HCT116 (cell line): Measurements from ENCODE around the gene PREP. TPM values are rescaled to one million over a fixed set of nuclear protein-coding genes. Genes with fewer than 3 reads are reported as not detected.

Source experiments
- ATAC-seq: fragments of 200-7000 bp; cut with Tn5 transposase; 2 replicates; pipeline ENCODE4 v1.9.1; 2020; ENCODE audit warnings: mild to moderate bottlenecking, moderate library complexity
- BruUV-seq: library from RNA; stranded (reverse); fragments of 400-500 nt; replicated peaks from 2 replicates; lab custom pipeline; 2021; lab: Mats Ljungman, UMichigan
- CTCF ChIA-PET: fragments of 300-600 bp; sonication (Branson Sonifier 250); formaldehyde crosslinking; loops from one replicate; lab custom pipeline; 2021; ENCODE audit warnings: antibody characterized with exemption; lab: Charles Lee
- POLR2A ChIA-PET: fragments of 300-600, 350-600 bp; sonication (Branson Sonifier 250); formaldehyde crosslinking; loops from one replicate; lab custom pipeline; 2021; ENCODE audit warnings: antibody characterized with exemption; lab: Charles Lee
- RAD21 ChIA-PET, 2 experiments: fragments of 300-600 bp; sonication (Branson Sonifier 250); formaldehyde crosslinking; loops; one replicate each; lab custom pipeline; 2023; ENCODE audit warnings: low total read pairs in 2 of 2; ENCODE audit not compliant: uncharacterized antibody in 2 of 2, unreplicated experiment in 2 of 2, low non-redundant PET in 1 of 2; lab: Charles Lee
- DNase-seq: peaks from one replicate; pipeline ENCODE4 v3.0.0-alpha.2; 2010; ENCODE audit warnings: low read depth, low spot score
- H2AFZ ChIP-seq: fragments of 200-600 bp; shearing (Covaris generic), sonication (generic); 2 replicates; pipeline ENCODE4 v1.6.1; 2017; ENCODE audit warnings: low read depth, mixed run types, mixed read lengths, antibody characterized with exemption, low read length; ENCODE audit not compliant: poor library complexity, severe bottlenecking
- H3K27ac ChIP-seq: 2 replicates; pipeline ENCODE4 v1.5.1; 2012; ENCODE audit warnings: low read depth, low read length
- H3K27me3 ChIP-seq: fragments of 200-600 bp; sonication (generic); 2 replicates; pipeline ENCODE4 v1.6.1; 2016; ENCODE audit warnings: mixed run types, low read length, mixed read lengths; ENCODE audit not compliant: insufficient read depth
- H3K36me3 ChIP-seq, 2 experiments: fragments of 200-500 bp in 1 of 2; fragments of 200-600 bp in 1 of 2; sonication (Bioruptor generic) in 1 of 2; sonication (generic) in 1 of 2; 2 replicates each; pipeline versions ENCODE4 v1.5.1 to v1.6.1; 2014 to 2016; ENCODE audit warnings: low read length in 2 of 2, inconsistent platforms in 1 of 2, mixed read lengths in 1 of 2, mixed run types in 1 of 2; ENCODE audit not compliant: insufficient read depth in 2 of 2, control insufficient read depth in 1 of 2
- H3K4me1 ChIP-seq, 2 experiments: fragments of 200-600 bp in 1 of 2; sonication (generic) in 1 of 2; 2 replicates each; pipeline versions ENCODE4 v1.5.1 to v1.6.1; 2012 to 2017; ENCODE audit warnings: low read length in 2 of 2, inconsistent platforms in 1 of 2, mild to moderate bottlenecking in 1 of 2, mixed read lengths in 1 of 2, mixed run types in 1 of 2, moderate library complexity in 1 of 2; ENCODE audit not compliant: insufficient read depth in 2 of 2, control insufficient read depth in 1 of 2
- H3K4me2 ChIP-seq: fragments of 200-600 bp; sonication (generic); 2 replicates; pipeline ENCODE4 v1.6.1; 2017; ENCODE audit warnings: mixed run types, low read length, mixed read lengths
- H3K4me3 ChIP-seq, 2 experiments: fragments of 200-600 bp in 1 of 2; sonication (generic) in 1 of 2; replicated peaks in 1 of 2; 2 replicates each; pipeline ENCODE4 v1.5.1; 2011 to 2016; ENCODE audit warnings: low read length in 2 of 2, control low read depth in 1 of 2, low read depth in 1 of 2, mild to moderate bottlenecking in 1 of 2, mixed read lengths in 1 of 2, mixed run types in 1 of 2
- H3K79me2 ChIP-seq: fragments of 200-600 bp; sonication (generic); 2 replicates; pipeline ENCODE4 v1.6.1; 2017; ENCODE audit warnings: mild to moderate bottlenecking, mixed run types, low read length, moderate library complexity, mixed read lengths; ENCODE audit not compliant: insufficient read depth
- H3K9ac ChIP-seq: fragments of 200-600 bp; sonication (generic); 2 replicates; pipeline ENCODE4 v1.6.1; 2016; ENCODE audit warnings: low read length, mixed read lengths
- H3K9me2 ChIP-seq: fragments of 200-600 bp; sonication (generic), shearing (Covaris generic); 2 replicates; pipeline ENCODE4 v1.6.1; 2017; ENCODE audit warnings: mixed run types, mild to moderate bottlenecking, moderate library complexity; ENCODE audit not compliant: insufficient read depth
- H3K9me3 ChIP-seq, 2 experiments: fragments of 200-500 bp in 1 of 2; fragments of 200-600 bp in 1 of 2; sonication (Bioruptor generic) in 1 of 2; sonication (generic) in 1 of 2; 2 replicates each; pipeline ENCODE4 v1.6.1; 2014 to 2017; ENCODE audit warnings: low read length in 2 of 2, mixed read lengths in 2 of 2, inconsistent platforms in 1 of 2, low read depth in 1 of 2, mild to moderate bottlenecking in 1 of 2, mixed run types in 1 of 2, moderate library complexity in 1 of 2; ENCODE audit not compliant: control insufficient read depth in 1 of 2, insufficient read depth in 1 of 2
- H4K20me1 ChIP-seq: fragments of 200-600 bp; sonication (generic), shearing (Covaris generic); 2 replicates; pipeline ENCODE4 v1.6.1; 2017; ENCODE audit warnings: mixed run types, mild to moderate bottlenecking, moderate library complexity; ENCODE audit not compliant: insufficient read depth
- CBX3 ChIP-seq: IDR thresholded peaks from 2 replicates; pipeline ENCODE4 v1.6.1; 2012; ENCODE audit warnings: low read depth
- CEBPB ChIP-seq: IDR thresholded peaks from 2 replicates; pipeline ENCODE4 v1.6.1; 2012; ENCODE audit warnings: low read depth
- CTCF ChIP-seq, 3 experiments: fragments of 200-600 bp in 1 of 3; sonication (generic) in 1 of 3; IDR thresholded peaks in 2 of 3; conservative IDR thresholded peaks in 1 of 3; 2 replicates each; pipeline ENCODE4 v1.5.1; 2012 to 2017; ENCODE audit warnings: low read depth in 2 of 3, low read length in 2 of 3, antibody characterized with exemption in 1 of 3, borderline replicate concordance in 1 of 3, control low read depth in 1 of 3, mild to moderate bottlenecking in 1 of 3, mixed read lengths in 1 of 3, mixed run types in 1 of 3, moderate library complexity in 1 of 3; ENCODE audit not compliant: insufficient read depth in 1 of 3
- EZH2 ChIP-seq: fragments of 200-600 bp; sonication (generic); IDR thresholded peaks from 2 replicates; pipeline ENCODE4 v1.6.1; 2017; ENCODE audit warnings: antibody characterized with exemption, mixed run types
- EZH2phosphoT487 ChIP-seq: fragments of 200-600 bp; IDR thresholded peaks from 2 replicates; pipeline ENCODE4 v1.6.1; 2018; ENCODE audit warnings: antibody characterized with exemption, borderline replicate concordance
- MAX ChIP-seq: IDR thresholded peaks from 2 replicates; pipeline ENCODE4 v1.6.1; 2012
- POLR2AphosphoS5 ChIP-seq: IDR thresholded peaks from 2 replicates; pipeline ENCODE4 v1.6.1; 2011; ENCODE audit warnings: mild to moderate bottlenecking, low read depth, low read length, moderate library complexity
- RAD21 ChIP-seq: IDR thresholded peaks from 2 replicates; pipeline ENCODE4 v1.6.1; 2012; ENCODE audit warnings: low read depth, mild to moderate bottlenecking
- REST ChIP-seq: IDR thresholded peaks from 2 replicates; pipeline ENCODE4 v1.6.1; 2012; ENCODE audit warnings: low read depth
- SIN3A ChIP-seq: IDR thresholded peaks from 2 replicates; pipeline ENCODE4 v1.6.1; 2012; ENCODE audit warnings: low read depth
- SP1 ChIP-seq: IDR thresholded peaks from 2 replicates; pipeline ENCODE4 v1.6.1; 2012; ENCODE audit warnings: low read depth
- SRF ChIP-seq: IDR thresholded peaks from 2 replicates; pipeline ENCODE4 v1.6.1; 2012; ENCODE audit warnings: low read depth
- TCF7L2 ChIP-seq: IDR thresholded peaks from 2 replicates; pipeline ENCODE4 v1.7.0; 2011; ENCODE audit warnings: borderline replicate concordance, inconsistent platforms; ENCODE audit not compliant: insufficient read depth, insufficient read length; ENCODE audit errors: extremely low read depth
- YY1 ChIP-seq: IDR thresholded peaks from 2 replicates; pipeline ENCODE4 v1.6.1; 2011; ENCODE audit warnings: low read length, low read depth, moderate library complexity, mild to moderate bottlenecking; ENCODE audit not compliant: insufficient replicate concordance; ENCODE audit errors: extremely low read depth
- ZFX ChIP-seq: fragments of 450-650 bp; IDR thresholded peaks from 2 replicates; pipeline ENCODE4 v1.6.1; 2017
- ZNF274 ChIP-seq: fragments of 200-500 bp; sonication (Bioruptor generic); IDR thresholded peaks from 2 replicates; pipeline ENCODE4 v1.6.1; 2014; ENCODE audit warnings: mild to moderate bottlenecking, low read depth, low read length, inconsistent platforms
- intact Hi-C: fragments of 100-400 bp; cut with micrococcal nuclease; formaldehyde crosslinking; loops from 2 replicates; pipeline ENCODE4 v1.10.0; 2022
- total RNA-seq: library from RNA; stranded (reverse); gene quantifications from one replicate; pipeline ENCODE4 v1.2.1, GENCODE V29; 2021; ENCODE audit not compliant: unreplicated experiment

Gene PREP
- total RNA-seq, 1 experiment from 2014 or later: 53.5 TPM

- TF ChIP-seq MAX (no peak), POLR2AphosphoS5 (no peak), EZH2phosphoT487 (no peak)
- ChIA-PET POLR2A (no interaction called here), RAD21 (no interaction called here), CTCF (no interaction called here)
- Histone ChIP-seq H3K4me3 (no peak overlapping the region), H2AFZ (no peak overlapping the region), H3K4me1 (peaks cover 0 to 3% of the 10 kb centered on the region in 2 experiments; a peak in 2 of 4 replicates), H3K27ac (no peak overlapping the region), H3K4me2 (no peak overlapping the region), H3K9ac (no peak overlapping the region), H3K27me3 (no peaks in the 10 kb centered on the region), H3K79me2 (no peaks in the 10 kb centered on the region), H3K9me3 (no peaks in the 10 kb centered on the region), H4K20me1 (no peaks in the 10 kb centered on the region), H3K36me3 (no peaks in the 10 kb centered on the region), H3K9me2 (no peaks in the 10 kb centered on the region)
- intact Hi-C loops: no loop called here
- ATAC-seq (no peak), DNase-seq (no peak)
- BruUV-seq: no TSS peak
Observed at GRCh38 chr6:105313211-105313610, 89.7 kb downstream of the PREP start.

- H3K36me3 ChIP-seq: no peaks in the 10 kb centered on the region
- no peak for TF ChIP-seq YY1
- no peak for TF ChIP-seq SRF
- no peak for TF ChIP-seq SIN3A
- no peak for TF ChIP-seq EZH2
- TF ChIP-seq RAD21: no peak
- TF ChIP-seq ZFX: no peak
- no peak for TF ChIP-seq POLR2AphosphoS5
- TF ChIP-seq REST: no peak
- no peak for TF ChIP-seq CTCF (IDR thresholded peaks at IDR 0.05 in 2 of 3, conservative IDR thresholded peaks at IDR 0.05 in 1 of 3; ENCODE audit: borderline replicate concordance in 1 of 3, insufficient read depth in 1 of 3, low read depth in 2 of 3, low read length in 2 of 3)
- no peak for TF ChIP-seq SP1
- TF ChIP-seq TCF7L2: no peak
- TF ChIP-seq MAX: no peak
- TF ChIP-seq CBX3: no peak
- no peak for TF ChIP-seq ZNF274
- TF ChIP-seq CEBPB: no peak
Observed at GRCh38 chr6:105310947-105311346, 91.9 kb downstream of the PREP start.

More at GRCh38 chr6:105310947-105311346, 91.9 kb downstream of the PREP start:
- no peak overlapping the region for H3K4me3 ChIP-seq
- POLR2A ChIA-PET: no interaction called here
- no peaks in the 10 kb centered on the region for H4K20me1 ChIP-seq
- no TSS peak for BruUV-seq
- intact Hi-C loops: no loop called here
- H3K9me3 ChIP-seq: no peaks in the 10 kb centered on the region
- DNase-seq (no peak), ATAC-seq (no peak)
- RAD21 ChIA-PET: no interaction called here
- no peaks in the 10 kb centered on the region for H3K27me3 ChIP-seq
- H3K4me1 ChIP-seq: no peaks in the 10 kb centered on the region
- no peak overlapping the region for H2AFZ ChIP-seq
- no peaks in the 10 kb centered on the region for H3K79me2 ChIP-seq
- no peak overlapping the region for H3K4me2 ChIP-seq
- H3K27ac ChIP-seq: no peak overlapping the region
- CTCF ChIA-PET: no interaction called here
- H3K9me2 ChIP-seq: no peaks in the 10 kb centered on the region
- H3K9ac ChIP-seq: no peak overlapping the region
